Measurements from ENCODE around the gene QRICH2.
"Not testable (repeated sequence)": the region's sequence is repeated elsewhere in the genome, so short reads cannot be mapped to it uniquely, and the experiment has no call there.

Gene QRICH2

GRCh38 chr17:76278268-76278908, 29.7 kb downstream of the QRICH2 start:
- in situ Hi-C loops (cut with MboI; ENCODE audit: low sequenced_read_pairs) = no loop called here

- in situ Hi-C loops (cut with MboI; ENCODE audit: low sequenced_read_pairs) = no loop called here
These were observed 30.5 kb downstream of the QRICH2 start for GRCh38 chr17:76277300-76278267.

GRCh38 chr17:76276461-76277299, 31.4 kb downstream of the QRICH2 start:
- in situ Hi-C loops (cut with MboI; ENCODE audit: low sequenced_read_pairs) = no loop called here

- in situ Hi-C loops (cut with MboI; ENCODE audit: low sequenced_read_pairs) = no loop called here
These were observed 32.0 kb downstream of the QRICH2 start for GRCh38 chr17:76276069-76276431.

GRCh38 chr17:76275382-76276068, 32.6 kb downstream of the QRICH2 start:
- in situ Hi-C loops (cut with MboI; ENCODE audit: low sequenced_read_pairs) = no loop called here

- in situ Hi-C loops (cut with MboI; ENCODE audit: low sequenced_read_pairs) = no loop called here
These were observed 33.7 kb downstream of the QRICH2 start for GRCh38 chr17:76274112-76274956.

GRCh38 chr17:76273445-76274111, 34.5 kb downstream of the QRICH2 start:
- in situ Hi-C loops (cut with MboI; ENCODE audit: low sequenced_read_pairs) = no loop called here

GRCh38 chr17:76272541-76273444, 35.3 kb downstream of the QRICH2 start:
- in situ Hi-C loops (cut with MboI; ENCODE audit: low sequenced_read_pairs) = no loop called here

GRCh38 chr17:76271669-76272540, 36.2 kb downstream of the QRICH2 start:
- in situ Hi-C loops (cut with MboI; ENCODE audit: low sequenced_read_pairs) = no loop called here

GRCh38 chr17:76270770-76271668, 37.1 kb downstream of the QRICH2 start:
- in situ Hi-C loops (cut with MboI; ENCODE audit: low sequenced_read_pairs) = no loop called here

- in situ Hi-C loops (cut with MboI; ENCODE audit: low sequenced_read_pairs) = no loop called here
These were observed 37.9 kb downstream of the QRICH2 start for GRCh38 chr17:76270127-76270592.

GRCh38 chr17:76268991-76269981, 38.8 kb downstream of the QRICH2 start:
- in situ Hi-C loops (cut with MboI; ENCODE audit: low sequenced_read_pairs) = no loop called here

GRCh38 chr17:76268015-76268749, 39.9 kb downstream of the QRICH2 start:
- in situ Hi-C loops (cut with MboI; ENCODE audit: low sequenced_read_pairs) = no loop called here

- in situ Hi-C loops (cut with MboI; ENCODE audit: low sequenced_read_pairs) = not testable (repeated sequence)
These were observed 40.5 kb downstream of the QRICH2 start for GRCh38 chr17:76267581-76268001.

Data from hTERT RPE-1 (cell line).